OCI-LY3 (cell line): ENCODE measurements around the gene RPS3.

Source experiments
- CTCF ChIP-seq: fragments of 200-600, 300-600 bp; sonication (generic); IDR thresholded peaks from 2 replicates; pipeline ENCODE4 v1.5.1; 2014; ENCODE audit warnings: antibody characterized with exemption, low read length, low read depth
- EZH2phosphoT487 ChIP-seq: fragments of 200-600 bp; shearing (Covaris generic); IDR thresholded peaks from 2 replicates; pipeline ENCODE4 v1.6.1; 2018; ENCODE audit warnings: antibody characterized with exemption, mixed run types, low read depth

GRCh38 chr11:75387736-75388294 lies 11.5 kb upstream of the RPS3 start:
- TF ChIP-seq CTCF, result no peak
- TF ChIP-seq EZH2phosphoT487, result no peak
